HG02870 (cell line): ENCODE results near the gene FDXR.

ENCODE experiments used
- ATAC-seq: cut with Tn5 transposase; IDR thresholded peaks from one replicate; pipeline ENCODE4 v1.9.1; 2021; ENCODE audit warnings: mild to moderate bottlenecking, moderate library complexity; ENCODE audit not compliant: unreplicated experiment

Gene FDXR

GRCh38 chr17:74816905-74817620 lies 55.7 kb downstream of the FDXR start:
- no peak for ATAC-seq

GRCh38 chr17:74815550-74816370 lies 57.0 kb downstream of the FDXR start:
- no peak for ATAC-seq

- no peak for ATAC-seq
Observed at GRCh38 chr17:74815067-74815466, 57.7 kb downstream of the FDXR start.

- ATAC-seq, result no peak
Observed at GRCh38 chr17:74814453-74814852, 58.3 kb downstream of the FDXR start.
